HG03139 (cell line): ENCODE results near the gene CASR.

Experiments
- ATAC-seq: cut with Tn5 transposase; IDR thresholded peaks from one replicate; pipeline ENCODE4 v1.9.1; 2021; ENCODE audit not compliant: unreplicated experiment

Gene CASR

DNA sequence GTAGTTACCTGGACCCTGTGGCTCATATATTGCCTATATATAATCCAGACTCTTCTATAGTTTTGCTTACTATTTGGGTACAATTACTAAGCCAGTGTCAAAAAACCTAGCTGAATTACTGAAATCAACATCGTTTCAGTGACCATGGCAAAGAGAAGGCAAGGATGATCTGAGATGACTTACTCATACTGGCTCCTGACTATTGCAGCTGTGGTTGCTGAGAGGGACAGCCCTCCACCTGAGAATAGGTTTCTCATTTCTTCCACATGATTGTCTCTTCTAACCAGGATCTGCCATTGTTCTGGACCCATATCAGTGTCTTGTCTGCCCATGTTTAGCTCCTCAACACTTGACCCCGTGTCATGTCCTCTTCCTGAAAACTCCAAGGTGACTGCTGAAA, 30.2 kb downstream of the CASR start:
- no peak for ATAC-seq

DNA sequence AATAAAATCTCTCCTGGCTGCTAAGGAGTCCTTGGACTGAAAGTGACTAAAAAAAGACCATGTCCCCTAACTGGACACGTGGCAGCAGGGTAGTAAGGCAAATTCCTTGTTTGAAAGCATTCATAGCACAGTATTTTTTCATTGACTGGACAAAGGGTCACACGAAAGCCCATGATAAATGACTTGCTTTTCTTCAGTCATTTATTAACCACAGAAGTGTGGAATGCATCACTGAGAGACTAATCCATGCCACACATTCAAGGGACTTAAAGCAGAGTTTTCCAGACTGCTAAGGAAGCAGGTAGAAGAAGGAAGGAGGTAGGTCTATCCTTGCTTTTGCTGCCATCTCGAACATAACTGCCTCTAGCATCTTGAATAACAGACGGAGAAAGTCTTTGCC, 31.2 kb downstream of the CASR start:
- ATAC-seq: no peak

DNA sequence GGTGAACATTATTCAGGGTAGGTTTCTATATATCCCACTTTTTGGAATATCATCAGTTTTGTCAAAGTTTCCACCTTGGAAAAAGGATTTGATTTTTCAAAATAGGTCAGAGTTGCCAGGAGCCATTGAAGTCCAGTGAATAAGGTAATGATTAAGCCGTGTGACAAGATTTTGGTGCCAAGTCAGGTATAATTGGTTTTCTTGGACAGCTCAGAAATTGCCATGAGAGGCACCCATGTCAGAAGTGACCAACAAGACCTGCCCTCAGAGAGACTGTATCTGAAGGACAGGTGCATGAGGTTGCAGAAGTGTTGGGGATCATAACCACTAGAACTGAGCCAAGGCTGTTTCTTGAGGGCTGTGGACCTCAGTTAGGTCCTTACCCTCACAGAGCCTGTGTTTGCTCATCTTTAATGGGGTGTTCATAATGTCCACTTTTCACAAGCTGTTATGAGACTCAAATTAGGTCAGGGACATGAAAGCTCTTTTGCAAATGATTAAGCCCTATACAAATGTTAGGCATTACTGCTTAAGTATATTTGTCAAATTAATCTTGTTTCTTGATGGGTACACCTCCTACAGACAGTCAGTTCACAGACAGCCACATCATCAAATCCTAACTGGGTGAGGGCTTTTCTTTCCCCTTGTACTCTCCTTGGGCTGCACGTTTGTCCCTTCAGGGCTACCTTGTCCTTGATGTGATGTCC, 32.3 kb downstream of the CASR start:
- ATAC-seq: no peak

GRCh38 chr3:122217901-122218300, 34.4 kb downstream of the CASR start:
- no peak for ATAC-seq

DNA sequence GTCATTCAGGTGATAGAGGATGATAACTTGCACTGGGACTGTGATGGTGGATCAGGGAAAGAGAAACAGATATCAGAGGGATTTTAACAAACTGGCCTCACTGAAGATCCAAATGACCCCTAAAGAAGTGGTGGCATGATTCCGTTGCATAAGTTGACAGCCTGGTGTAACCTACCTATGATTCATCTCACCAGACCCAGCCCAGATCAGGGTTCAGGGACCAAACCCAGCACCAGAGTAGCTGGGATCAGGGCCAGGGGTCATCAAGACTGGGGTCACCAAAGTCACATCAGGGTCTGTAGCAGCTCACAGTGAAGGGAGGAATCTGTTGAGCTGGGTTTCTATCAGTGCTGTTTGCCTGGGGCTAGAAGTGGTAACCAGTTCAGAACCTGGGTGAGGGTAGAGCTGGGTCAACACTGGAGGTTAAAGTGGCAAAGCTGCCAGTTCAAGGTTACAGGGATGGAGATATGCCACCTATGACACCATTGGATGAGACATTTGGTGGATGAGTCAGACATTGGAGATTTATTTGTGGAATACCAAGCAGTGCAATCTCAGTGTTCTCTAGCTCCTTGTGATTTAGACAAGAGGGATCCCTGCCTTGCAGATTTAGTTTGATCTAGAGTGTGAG, 35.9 kb downstream of the CASR start:
- no peak for ATAC-seq

DNA sequence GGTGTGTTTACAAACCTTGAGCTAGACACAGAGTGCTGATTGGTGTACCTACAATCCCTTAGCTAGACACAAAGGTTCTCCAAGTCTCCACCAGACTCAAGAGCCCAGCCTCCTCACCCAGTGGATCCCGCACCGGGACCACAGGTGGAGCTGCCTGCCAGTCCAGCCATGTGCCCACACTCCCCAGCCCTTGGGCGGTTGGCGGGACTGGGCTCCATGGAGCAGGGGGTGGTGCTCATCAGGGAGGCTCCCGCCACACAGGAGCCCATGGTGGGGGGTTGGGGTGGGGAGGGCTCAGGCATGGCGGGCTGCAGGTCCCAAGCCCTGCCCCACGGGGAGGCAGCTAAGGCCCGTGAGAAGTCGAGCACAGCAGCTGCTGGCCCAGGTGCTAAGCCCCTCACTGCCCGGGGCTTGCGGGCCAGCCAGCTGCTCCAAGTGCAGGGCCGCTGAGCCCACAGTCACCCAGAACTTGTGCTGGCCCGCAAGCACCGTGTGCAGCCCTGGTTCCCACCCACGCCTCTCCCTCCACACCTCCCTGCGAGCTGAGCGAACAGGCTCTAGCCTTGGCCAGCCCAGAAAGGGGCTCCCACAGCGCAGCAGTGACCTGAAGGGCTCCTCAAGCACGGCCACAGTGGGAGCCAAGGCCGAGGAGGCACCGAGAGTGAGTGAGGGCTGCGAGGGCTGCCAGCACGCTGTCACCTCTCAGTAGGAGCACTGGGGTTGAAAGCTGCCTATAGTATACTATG, 43.7 kb downstream of the CASR start:
- ATAC-seq: no peak

DNA sequence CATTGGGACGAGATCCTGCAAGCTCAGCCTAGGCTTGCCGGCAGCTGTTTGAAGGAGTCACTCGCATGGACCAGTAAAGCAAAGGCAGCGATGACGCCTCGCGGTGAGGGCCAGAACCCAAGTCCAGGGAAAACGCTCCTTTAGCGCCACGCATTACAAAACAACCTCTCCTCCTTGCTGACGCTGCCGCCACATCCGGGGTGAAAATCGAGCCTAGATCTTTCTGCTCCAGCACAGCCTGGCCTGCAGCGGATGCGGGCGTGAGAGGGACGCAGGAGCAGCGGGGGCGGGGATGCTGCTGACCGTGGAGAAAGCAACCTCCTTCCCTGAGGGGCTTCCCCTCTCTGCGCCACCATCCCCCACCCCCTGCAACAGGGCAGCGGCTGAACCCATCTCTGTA, 46.7 kb downstream of the CASR start:
- ATAC-seq: no peak

GRCh38 chr3:122231465-122232157, 48.1 kb downstream of the CASR start:
- no peak for ATAC-seq

GRCh38 chr3:122232485-122232884, 49.0 kb downstream of the CASR start:
- ATAC-seq: no peak

- ATAC-seq: peak; percentile 80
Measured at GRCh38 chr3:122233101-122233952, 49.9 kb downstream of the CASR start.

GRCh38 chr3:122234117-122234516, 50.6 kb downstream of the CASR start:
- ATAC-seq: no peak

DNA sequence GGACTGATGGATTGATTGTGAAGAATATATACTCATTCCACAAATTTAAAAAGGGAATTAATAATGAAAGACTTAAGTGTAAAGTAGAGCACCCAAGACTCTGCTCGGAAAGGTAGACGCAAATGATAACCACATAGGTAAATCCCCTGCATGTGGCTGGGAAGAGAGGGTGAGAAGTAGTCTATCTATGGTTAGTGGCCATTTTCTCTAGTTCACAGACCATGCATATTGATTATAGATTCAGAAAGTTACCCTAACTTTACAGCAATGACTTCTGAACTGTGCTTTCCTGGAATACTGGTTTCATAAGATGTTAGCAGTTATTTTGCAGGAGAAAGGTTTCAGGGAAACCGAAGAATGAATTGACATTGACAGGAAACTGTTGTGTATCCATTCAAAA, 51.7 kb downstream of the CASR start:
- ATAC-seq: no peak

GRCh38 chr3:122239112-122239511, 55.6 kb downstream of the CASR start:
- ATAC-seq: no peak

GRCh38 chr3:122245513-122246174, 62.2 kb downstream of the CASR start:
- no peak for ATAC-seq

GRCh38 chr3:122246199-122246598, 62.7 kb downstream of the CASR start:
- no peak for ATAC-seq

DNA sequence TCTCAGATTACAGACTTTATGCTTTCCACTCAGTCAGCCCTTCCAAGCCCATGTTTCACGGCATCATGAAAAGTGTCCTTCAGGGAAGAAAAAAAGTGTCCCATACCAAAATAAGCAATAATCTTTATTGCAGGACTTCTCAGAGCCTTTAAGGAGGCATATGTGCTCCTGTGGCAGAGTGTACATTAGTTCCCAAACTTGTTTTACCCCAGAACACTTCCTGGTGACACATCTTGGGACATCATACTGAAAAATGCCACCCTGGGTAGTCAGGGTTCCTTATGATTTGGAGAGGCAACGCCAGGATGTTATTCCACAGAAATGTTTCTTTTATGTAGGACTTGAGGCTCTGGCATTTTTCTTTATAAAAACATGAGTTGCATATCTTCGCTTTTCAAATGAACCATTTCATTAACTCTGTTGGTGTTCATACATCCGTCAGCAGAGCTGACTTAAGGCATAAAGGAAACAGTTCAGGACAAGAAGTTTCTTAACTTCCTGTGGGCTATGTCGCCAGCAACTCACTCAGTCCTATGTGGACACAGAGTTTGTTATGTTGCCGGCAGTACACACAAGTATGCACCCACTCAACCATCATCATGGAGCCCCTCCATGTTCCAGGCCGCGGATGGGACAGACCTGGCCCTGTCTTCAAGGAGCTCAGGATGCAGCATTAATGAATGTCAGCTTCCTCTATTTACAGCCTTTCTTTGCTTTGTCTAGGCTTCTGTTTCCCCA, 63.8 kb downstream of the CASR start:
- ATAC-seq: no peak

- no peak for ATAC-seq
Measured at GRCh38 chr3:122247825-122248185, 64.3 kb downstream of the CASR start.

DNA sequence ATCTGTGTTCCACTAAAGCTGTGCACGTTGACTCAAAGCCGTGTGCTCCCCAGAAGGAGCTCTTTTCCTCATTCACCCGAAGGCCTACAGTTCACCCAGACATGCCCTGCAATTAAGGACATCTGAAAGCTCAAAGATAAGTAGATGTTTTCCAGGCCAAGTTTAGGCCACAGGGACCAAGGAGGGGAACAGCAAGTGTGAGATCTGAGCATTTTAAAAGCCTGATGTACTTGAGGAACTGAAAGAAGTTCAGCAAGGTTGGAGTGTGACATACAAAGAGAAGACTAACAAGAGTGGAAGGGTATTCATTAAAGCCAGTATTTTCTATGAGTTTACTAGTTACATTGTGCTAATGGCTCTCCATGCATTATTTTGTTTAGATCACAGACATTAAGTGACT, 68.0 kb downstream of the CASR start:
- no peak for ATAC-seq

GRCh38 chr3:122253581-122253980, 70.1 kb downstream of the CASR start:
- no peak for ATAC-seq
